ENCODE data around the gene QPRT.
"Not testable (repeated sequence)": the region's sequence is repeated elsewhere in the genome, so short reads cannot be mapped to it uniquely, and the experiment has no call there.

The QPRT gene

GRCh38 chr16:29678691-29679267, at the start of gene QPRT:
Gene QPRT, plus strand, starts transcription at chr16:29679180. Its CDS starts 18 bp downstream, at chr16:29679198.
- DNase-seq, result no peak

- not testable (repeated sequence) for DNase-seq
Measured at GRCh38 chr16:29629318-29629717, 49.7 kb upstream of the QPRT start.

GRCh38 chr16:29631658-29632057, 47.3 kb upstream of the QPRT start:
- DNase-seq, result not testable (repeated sequence)

- DNase-seq, result not testable (repeated sequence)
Measured at GRCh38 chr16:29635902-29636301, 43.1 kb upstream of the QPRT start.

- not testable (repeated sequence) for DNase-seq
Measured at GRCh38 chr16:29636368-29636767, 42.6 kb upstream of the QPRT start.

GRCh38 chr16:29638751-29639150, 40.2 kb upstream of the QPRT start:
- DNase-seq, result not testable (repeated sequence)

DNA sequence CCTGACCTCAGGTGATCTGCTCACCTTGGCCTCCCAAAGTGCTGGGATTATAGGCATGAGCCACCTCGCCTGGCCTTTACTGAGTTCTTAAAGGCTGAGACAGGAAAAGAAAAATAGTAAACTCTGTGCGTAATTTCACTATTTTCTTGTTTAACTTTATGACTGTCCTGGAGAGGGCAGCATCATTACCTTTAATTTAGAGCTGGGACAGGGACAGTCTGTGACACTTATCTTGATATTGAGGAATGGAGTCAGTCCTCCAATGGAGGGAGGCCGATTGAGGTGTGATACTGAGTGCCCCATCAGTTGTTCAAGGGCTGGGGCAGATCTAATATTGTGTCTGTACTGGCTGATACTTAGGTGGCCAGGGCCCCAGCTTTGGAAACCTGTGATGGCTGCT, 37.4 kb upstream of the QPRT start:
- no peak for DNase-seq

- DNase-seq, result no peak
Measured at GRCh38 chr16:29643596-29643995, 35.4 kb upstream of the QPRT start.

DNA sequence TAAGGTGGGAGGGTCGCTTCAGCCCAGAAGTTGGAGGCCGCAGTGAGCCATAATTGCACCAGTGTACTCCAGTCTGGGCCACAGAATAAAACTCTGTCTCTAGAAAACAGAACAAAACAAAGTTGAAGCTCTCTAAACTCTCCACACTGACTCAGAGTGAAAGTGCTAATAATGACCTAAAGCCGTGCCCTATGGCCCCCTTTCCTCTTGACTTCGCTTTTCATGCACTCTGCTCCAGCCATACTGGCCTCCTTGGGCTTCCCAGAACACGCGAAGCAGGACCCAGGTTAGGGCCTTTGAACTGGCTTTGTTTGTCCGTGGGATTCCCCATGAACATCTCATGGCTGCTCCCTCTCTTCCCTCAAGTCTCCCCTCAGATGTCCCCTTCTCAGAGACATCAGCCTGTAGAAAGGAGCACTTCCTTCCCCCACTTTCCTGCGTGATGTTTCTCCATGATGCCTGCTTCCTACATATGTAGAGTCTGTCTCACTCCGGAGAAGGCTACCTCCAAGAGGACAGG, 34.6 kb upstream of the QPRT start:
- no peak for DNase-seq

GRCh38 chr16:29644973-29645693, 33.8 kb upstream of the QPRT start:
- DNase-seq, result no peak

DNA sequence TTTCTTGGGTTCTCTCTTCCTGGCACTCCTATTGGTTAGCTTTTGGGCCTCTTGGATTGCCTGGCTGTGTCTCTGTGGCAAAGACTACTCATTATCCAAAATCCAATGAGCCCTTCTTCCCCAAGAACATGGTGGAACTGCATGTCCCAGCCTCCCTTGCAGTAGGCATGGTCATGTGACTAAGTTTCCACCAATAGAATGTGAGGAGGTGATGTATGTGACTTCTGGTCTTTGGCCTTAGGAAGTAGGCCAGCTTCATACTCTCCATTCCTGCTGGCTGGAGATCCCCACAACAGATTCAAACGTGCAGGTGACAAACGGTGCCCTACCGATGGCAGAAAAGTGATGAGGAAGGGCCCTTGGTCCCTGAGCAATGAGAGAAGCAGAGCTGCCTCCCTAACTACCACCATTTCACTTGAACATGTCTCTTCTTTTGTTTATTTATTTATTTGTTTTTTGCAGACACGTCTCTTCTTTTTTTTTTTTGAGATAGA, 33.2 kb upstream of the QPRT start:
- no peak for DNase-seq

GRCh38 chr16:29646947-29647346, 32.0 kb upstream of the QPRT start:
- DNase-seq, result no peak

DNA sequence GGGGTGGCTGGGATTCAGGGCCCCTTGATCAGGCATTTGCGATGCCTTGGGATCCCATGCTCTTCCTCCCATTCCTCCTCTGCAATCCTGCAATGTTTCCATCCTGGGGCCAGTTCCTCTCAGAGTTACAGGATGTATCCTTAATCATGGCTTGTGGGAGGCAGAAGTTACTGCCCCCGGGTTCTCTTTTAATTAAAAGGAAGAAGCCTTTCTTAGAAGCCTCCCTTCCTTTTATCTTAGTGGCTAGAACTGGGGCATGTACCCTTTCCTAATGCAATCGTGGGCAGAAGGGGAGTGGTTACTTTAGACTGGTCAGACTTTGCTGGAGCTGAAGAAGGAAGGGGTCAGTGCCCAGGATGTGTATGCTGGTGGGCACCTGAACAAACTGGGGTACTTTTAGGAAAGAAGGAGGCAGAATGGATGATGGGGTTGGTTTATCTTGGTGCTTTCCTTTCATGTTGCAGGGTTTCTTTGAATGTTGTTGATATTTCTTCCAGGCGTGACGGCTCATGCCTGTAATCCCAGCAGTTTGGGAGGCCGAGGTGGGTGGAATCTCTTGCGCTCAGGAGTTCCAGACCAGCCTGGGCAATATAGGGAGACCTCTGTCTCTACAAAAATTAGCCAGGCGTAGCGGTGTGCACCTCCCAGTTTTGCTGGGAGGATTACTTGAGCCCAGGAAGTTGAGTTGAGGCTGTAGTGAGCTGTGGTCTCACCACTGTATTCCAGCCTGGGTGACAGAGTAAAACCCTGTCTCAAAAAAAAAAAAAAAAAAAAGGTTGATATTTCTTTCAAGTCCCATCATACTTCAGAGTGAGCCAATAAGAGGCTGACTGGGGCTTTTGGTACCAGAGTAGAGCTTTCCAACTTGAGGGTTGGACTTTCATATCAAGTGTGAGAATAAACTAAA, 29.1 kb upstream of the QPRT start:
- DNase-seq, result no peak

GRCh38 chr16:29650771-29651170, 28.2 kb upstream of the QPRT start:
- no peak for DNase-seq

- no peak for DNase-seq
Measured at GRCh38 chr16:29651774-29652349, 27.1 kb upstream of the QPRT start.

- no peak for DNase-seq
Measured at GRCh38 chr16:29653471-29653870, 25.5 kb upstream of the QPRT start.

GRCh38 chr16:29653890-29654289, 25.1 kb upstream of the QPRT start:
- DNase-seq, result not testable (repeated sequence)

- DNase-seq, result no peak
Measured at GRCh38 chr16:29656688-29657523, 22.1 kb upstream of the QPRT start.

GRCh38 chr16:29658705-29659104, 20.3 kb upstream of the QPRT start:
- no peak for DNase-seq

DNA sequence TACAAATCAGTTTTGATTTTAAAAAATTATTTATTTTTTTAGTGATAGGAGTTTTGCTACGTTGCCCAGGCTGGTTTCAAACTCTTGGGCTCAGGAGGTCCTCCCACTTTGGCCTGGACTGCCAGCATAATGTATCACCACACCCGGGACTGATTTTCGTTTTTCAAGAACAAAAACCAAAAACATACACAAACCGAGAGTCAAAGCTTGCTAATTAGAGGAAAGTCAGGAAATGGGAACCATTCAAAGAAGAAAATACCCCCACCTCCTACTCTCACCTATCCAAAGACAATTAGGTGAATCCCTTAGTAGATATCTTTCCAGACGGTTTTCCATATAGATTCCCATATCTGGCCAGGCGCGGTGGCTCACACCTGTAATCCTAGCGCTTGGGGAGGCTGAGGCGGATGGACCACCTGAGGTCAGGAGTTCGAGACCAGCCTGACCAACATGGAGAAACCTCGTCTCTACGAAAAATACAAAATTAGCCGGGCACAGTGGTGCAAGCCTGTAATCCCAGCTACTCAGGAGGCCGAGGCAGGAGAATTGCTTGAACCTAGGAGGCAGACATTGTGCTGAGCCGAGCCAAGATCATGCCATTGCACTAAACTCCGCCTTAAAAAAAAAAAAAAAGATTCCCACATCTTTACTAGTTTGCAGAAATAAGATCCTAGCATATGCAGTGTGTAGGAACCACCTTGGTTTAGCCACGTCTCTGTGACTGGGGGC, 16.8 kb upstream of the QPRT start:
- no peak for DNase-seq

DNA sequence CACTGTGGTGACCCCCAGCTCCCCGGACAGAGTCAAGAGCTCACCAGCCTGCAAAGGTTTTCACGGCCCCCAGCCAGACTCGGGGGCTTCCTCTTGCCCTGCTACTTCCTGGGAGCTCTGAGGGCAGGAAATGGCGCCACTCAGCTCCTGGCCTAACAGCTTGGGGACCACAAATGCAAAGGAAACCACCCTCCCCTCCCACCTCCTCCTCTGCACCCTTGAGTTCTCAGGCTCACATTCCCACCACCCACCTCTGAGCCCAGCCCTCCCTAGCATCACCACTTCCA, 16.3 kb upstream of the QPRT start:
- DNase-seq, result no peak

Measured in GOT3 (cell line).